GM21360 (cell line): ENCODE data around the gene PTPN1.
"Not testable (repeated sequence)": the region's sequence is repeated elsewhere in the genome, so short reads cannot be mapped to it uniquely, and the experiment has no call there.

Experiments used
- ATAC-seq: cut with Tn5 transposase; IDR thresholded peaks from one replicate; pipeline ENCODE4 v1.9.1; 2021; ENCODE audit warnings: mild to moderate bottlenecking, moderate library complexity; ENCODE audit not compliant: unreplicated experiment

Gene PTPN1

GRCh38 chr20:50509923-50510705 is at the start of gene PTPN1:
Gene PTPN1, plus strand, starts transcription at chr20:50510383. Its CDS starts 145 bp downstream, at chr20:50510528.
- peak; percentile 85 for ATAC-seq

- no peak for ATAC-seq
Observed at GRCh38 chr20:50460608-50461267, 49.4 kb upstream of the PTPN1 start.

- no peak for ATAC-seq
Observed at GRCh38 chr20:50462093-50462690, 48.0 kb upstream of the PTPN1 start.

- no peak for ATAC-seq
Observed at GRCh38 chr20:50464026-50464724, 46.0 kb upstream of the PTPN1 start.

GRCh38 chr20:50464725-50465650 is 45.2 kb upstream of the PTPN1 start:
- no peak for ATAC-seq

GRCh38 chr20:50467174-50467573 is 43.0 kb upstream of the PTPN1 start:
- ATAC-seq: no peak

GRCh38 chr20:50467718-50468356 is 42.3 kb upstream of the PTPN1 start:
- ATAC-seq: no peak

GRCh38 chr20:50468378-50468798 is 41.8 kb upstream of the PTPN1 start:
- no peak for ATAC-seq

GRCh38 chr20:50469176-50469723 is 40.9 kb upstream of the PTPN1 start:
- ATAC-seq: no peak

GRCh38 chr20:50469796-50470195 is 40.4 kb upstream of the PTPN1 start:
- no peak for ATAC-seq

GRCh38 chr20:50470264-50470858 is 39.8 kb upstream of the PTPN1 start:
- ATAC-seq: no peak

- ATAC-seq: no peak
Observed at GRCh38 chr20:50471231-50471630, 39.0 kb upstream of the PTPN1 start.

- ATAC-seq: no peak
Observed at GRCh38 chr20:50472693-50473664, 37.2 kb upstream of the PTPN1 start.

- ATAC-seq: not testable (repeated sequence)
Observed at GRCh38 chr20:50474356-50474755, 35.8 kb upstream of the PTPN1 start.

- ATAC-seq: no peak
Observed at GRCh38 chr20:50475681-50476292, 34.4 kb upstream of the PTPN1 start.

- ATAC-seq: no peak
Observed at GRCh38 chr20:50477239-50477872, 32.8 kb upstream of the PTPN1 start.
